CD8-positive, alpha-beta memory T cell (primary cell): Measurements from ENCODE around the gene ADORA3. TPM values are rescaled to one million over a fixed set of nuclear protein-coding genes. Genes with fewer than 3 reads are reported as not detected.

Source experiments
- CTCF ChIA-PET: fragments of 350-600 bp; sonication (Branson Sonifier 250); formaldehyde crosslinking; loops from one replicate; lab custom pipeline; 2021; ENCODE audit warnings: antibody characterized with exemption; lab: Charles Lee
- POLR2A ChIA-PET: fragments of 350-600 bp; sonication (Branson Sonifier 250); formaldehyde crosslinking; loops from one replicate; lab custom pipeline; 2021; ENCODE audit warnings: antibody characterized with exemption; lab: Charles Lee
- DNase-seq, 5 donors: peaks; one replicate each; pipeline versions ENCODE4 v3.0.0 to v3.0.0-alpha.2; 2020 to 2022; ENCODE audit warnings: mixed read lengths in 1 of 5
- H3K27ac ChIP-seq: one replicate; pipeline ENCODE4 v1.7.0; 2013; ENCODE audit warnings: low read depth, mild to moderate bottlenecking, low read length, moderate library complexity
- H3K27me3 ChIP-seq: 2 replicates; pipeline ENCODE4 v1.7.0; 2013; ENCODE audit warnings: low read length, mild to moderate bottlenecking; ENCODE audit not compliant: insufficient read depth, poor library complexity, severe bottlenecking
- H3K36me3 ChIP-seq: 2 replicates; pipeline ENCODE4 v1.7.0; 2013; ENCODE audit warnings: mild to moderate bottlenecking, low read length, moderate library complexity; ENCODE audit not compliant: insufficient read depth
- H3K4me1 ChIP-seq: 2 replicates; pipeline ENCODE4 v1.7.0; 2013; ENCODE audit warnings: mild to moderate bottlenecking, low read length, moderate library complexity; ENCODE audit not compliant: insufficient read depth
- H3K4me3 ChIP-seq: 2 replicates; pipeline ENCODE4 v1.7.0; 2013; ENCODE audit warnings: mild to moderate bottlenecking, low read length
- H3K9me3 ChIP-seq: 2 replicates; pipeline ENCODE4 v1.7.0; 2013; ENCODE audit warnings: mild to moderate bottlenecking, low read length
- H3K27ac Mint-ChIP-seq, 8 donors: one replicate each; pipeline ENCODE4 v1.8.0; 2020 to 2021; ENCODE audit warnings: mixed read lengths in 8 of 8, mild to moderate bottlenecking in 6 of 8, inconsistent platforms in 3 of 8, moderate library complexity in 3 of 8
- H3K27me3 Mint-ChIP-seq, 2 donors: one replicate each; pipeline ENCODE4 v1.8.0; 2020 to 2021; ENCODE audit warnings: mixed read lengths in 2 of 2, mild to moderate bottlenecking in 1 of 2, moderate library complexity in 1 of 2
- H3K36me3 Mint-ChIP-seq, 3 donors: one replicate each; pipeline ENCODE4 v1.8.0; 2020 to 2021; ENCODE audit warnings: mixed read lengths in 3 of 3, inconsistent platforms in 1 of 3, mild to moderate bottlenecking in 1 of 3
- H3K4me1 Mint-ChIP-seq, 3 donors: one replicate each; pipeline ENCODE4 v1.8.0; 2020 to 2021; ENCODE audit warnings: mixed read lengths in 3 of 3, inconsistent platforms in 1 of 3, mild to moderate bottlenecking in 1 of 3
- H3K4me3 Mint-ChIP-seq, 7 donors: one replicate each; pipeline ENCODE4 v1.8.0; 2020 to 2021; ENCODE audit warnings: mixed read lengths in 7 of 7, mild to moderate bottlenecking in 6 of 7, moderate library complexity in 4 of 7, inconsistent platforms in 2 of 7
- H3K9me3 Mint-ChIP-seq, 5 donors: one replicate each; pipeline ENCODE4 v1.8.0; 2020 to 2022; ENCODE audit warnings: mixed read lengths in 5 of 5, mild to moderate bottlenecking in 3 of 5, moderate library complexity in 2 of 5, inconsistent platforms in 1 of 5
- polyA plus RNA-seq: library from polyadenylated mRNA; unstranded; fragments of 300-500 nt; fragmentation: Illumina TruSeq; gene quantifications from one replicate; pipeline ENCODE4 v1.2.3, GENCODE V29; 2021
- total RNA-seq, 2 experiments: library from RNA; stranded (reverse); gene quantifications; one replicate each; pipeline ENCODE4 v1.2.3, GENCODE V29; 2021

The ADORA3 gene
- total and polyA plus RNA-seq, 3 experiments from 2014 or later, result 0.39 to 0.51 TPM; not detected in 1

- peaks cover 65% of the 10 kb centered on the region for H3K4me1 ChIP-seq
- Mint-ChIP-seq H3K27ac (no peak overlapping the region), H3K4me3 (no peak overlapping the region), H3K9me3 (no peaks in the 10 kb centered on the region), H3K27me3 (no peaks in the 10 kb centered on the region), H3K4me1 (peaks cover 27 to 40% (median 34%) of the 10 kb centered on the region in 3 donors), H3K36me3 (peaks cover 0 to 9% (median 4%) of the 10 kb centered on the region in 3 donors)
- H3K27me3 ChIP-seq, result no peaks in the 10 kb centered on the region
- no peaks in the 10 kb centered on the region for H3K36me3 ChIP-seq
- POLR2A ChIA-PET, result interaction anchor here (0.7 kb wide), 2 partner anchors 28 to 37 kb away, joined by 4 to 7 read pairs; no protein-coding TSS in a partner anchor
- no peaks in the 10 kb centered on the region for H3K9me3 ChIP-seq
- CTCF ChIA-PET, result interaction anchor here (0.6 to 3.4 kb wide), 6 partner anchors 10 to 177 kb away, joined by 3 to 20 read pairs (median 3); partner anchors contain the start of genes ATP5PB and WDR77
- peak overlapping the region; percentile 55 for H3K4me3 ChIP-seq
- peak overlapping the region; percentile 40 for H3K27ac ChIP-seq
- no peak for DNase-seq
These were observed 31.9 kb downstream of the ADORA3 start for GRCh38 chr1:111471538-111471937.

GRCh38 chr1:111471012-111471411 lies 32.4 kb downstream of the ADORA3 start:
- DNase-seq, result peak; percentile 47 to 84 (median 82)
- Mint-ChIP-seq H3K4me3 (no peak overlapping the region), H3K27me3 (no peaks in the 10 kb centered on the region), H3K27ac (no peak overlapping the region), H3K36me3 (peaks cover 0 to 9% (median 4%) of the 10 kb centered on the region in 3 donors), H3K9me3 (no peaks in the 10 kb centered on the region), H3K4me1 (peaks cover 22 to 35% (median 29%) of the 10 kb centered on the region in 3 donors)
- peak overlapping the region; percentile 55 for H3K4me3 ChIP-seq
- ChIA-PET CTCF (interaction anchor here (0.6 to 3.4 kb wide), 5 partner anchors 11 to 178 kb away, joined by 3 to 20 read pairs (median 3); partner anchors contain the start of genes ATP5PB and WDR77), POLR2A (interaction anchor here (0.5 to 0.7 kb wide), 4 partner anchors 20 to 212 kb away, joined by 3 to 7 read pairs (median 4); no protein-coding TSS in a partner anchor)
- H3K4me1 ChIP-seq, result peaks cover 60% of the 10 kb centered on the region
- no peaks in the 10 kb centered on the region for H3K27me3 ChIP-seq
- H3K9me3 ChIP-seq, result no peaks in the 10 kb centered on the region
- peak overlapping the region; percentile 40 for H3K27ac ChIP-seq
- no peaks in the 10 kb centered on the region for H3K36me3 ChIP-seq

- H3K9me3 Mint-ChIP-seq, result no peaks in the 10 kb centered on the region
- CTCF ChIA-PET, result interaction anchor here (1.6 to 3.4 kb wide), 3 partner anchors 11 to 178 kb away, joined by 3 to 20 read pairs (median 11); no protein-coding TSS in a partner anchor
- no peak overlapping the region for H3K4me3 Mint-ChIP-seq
- Histone ChIP-seq H3K36me3 (no peaks in the 10 kb centered on the region), H3K4me3 (peak overlapping the region; percentile 55), H3K9me3 (no peaks in the 10 kb centered on the region), H3K27me3 (no peaks in the 10 kb centered on the region), H3K27ac (peak overlapping the region; percentile 40), H3K4me1 (peaks cover 56% of the 10 kb centered on the region)
- DNase-seq, result no peak
- H3K27ac Mint-ChIP-seq, result no peak overlapping the region
- H3K36me3 Mint-ChIP-seq, result peaks cover 0 to 11% (median 4%) of the 10 kb centered on the region in 3 donors
- POLR2A ChIA-PET, result interaction anchor here (0.5 to 0.7 kb wide), 2 partner anchors 20 to 213 kb away, joined by 3 read pairs; no protein-coding TSS in a partner anchor
- H3K4me1 Mint-ChIP-seq, result peaks cover 17 to 31% (median 25%) of the 10 kb centered on the region in 3 donors
- H3K27me3 Mint-ChIP-seq, result no peaks in the 10 kb centered on the region
These were observed 32.8 kb downstream of the ADORA3 start for GRCh38 chr1:111470596-111470995.

- no peak for DNase-seq
- Mint-ChIP-seq H3K27ac (no peak overlapping the region), H3K27me3 (no peaks in the 10 kb centered on the region), H3K9me3 (no peaks in the 10 kb centered on the region), H3K4me3 (no peak overlapping the region), H3K4me1 (peaks cover 11 to 23% (median 19%) of the 10 kb centered on the region in 3 donors), H3K36me3 (peaks cover 0 to 14% (median 4%) of the 10 kb centered on the region in 3 donors)
- POLR2A ChIA-PET, result no interaction called here
- Histone ChIP-seq H3K36me3 (no peaks in the 10 kb centered on the region), H3K27me3 (no peaks in the 10 kb centered on the region), H3K9me3 (no peaks in the 10 kb centered on the region), H3K27ac (no peak overlapping the region), H3K4me3 (no peak overlapping the region), H3K4me1 (peaks cover 48% of the 10 kb centered on the region)
- CTCF ChIA-PET, result interaction anchor here (0.9 kb wide), 1 partner anchor 38 kb away, joined by 3 read pairs; no protein-coding TSS in a partner anchor
These were observed 33.9 kb downstream of the ADORA3 start for GRCh38 chr1:111469539-111469938.

GRCh38 chr1:111468717-111469100 lies 34.7 kb downstream of the ADORA3 start:
- H3K27ac Mint-ChIP-seq, result no peak overlapping the region
- no peaks in the 10 kb centered on the region for H3K9me3 ChIP-seq

GRCh38 chr1:111467865-111468716 lies 35.3 kb downstream of the ADORA3 start:
- no peaks in the 10 kb centered on the region for H3K27me3 Mint-ChIP-seq
- no peaks in the 10 kb centered on the region for H3K9me3 Mint-ChIP-seq
- Histone ChIP-seq H3K27me3 (no peaks in the 10 kb centered on the region), H3K4me1 (peaks cover 44% of the 10 kb centered on the region), H3K27ac (peak overlapping the region; percentile 17), H3K9me3 (no peaks in the 10 kb centered on the region), H3K4me3 (no peak overlapping the region), H3K36me3 (no peaks in the 10 kb centered on the region)
- ChIA-PET CTCF (interaction anchor here (0.7 kb wide), 1 partner anchor 270 kb away, joined by 3 read pairs; no protein-coding TSS in a partner anchor), POLR2A (no interaction called here)
- peaks cover 13 to 18% (median 15%) of the 10 kb centered on the region in 3 donors for H3K4me1 Mint-ChIP-seq
- H3K4me3 Mint-ChIP-seq, result no peak overlapping the region
- no peak for DNase-seq
- H3K36me3 Mint-ChIP-seq, result peaks cover 0 to 20% (median 11%) of the 10 kb centered on the region in 3 donors
- peak overlapping the region in 2 of 8 donors; percentile 7 to 17 for H3K27ac Mint-ChIP-seq

More at GRCh38 chr1:111468717-111469100, 34.7 kb downstream of the ADORA3 start:
- peaks cover 48% of the 10 kb centered on the region for H3K4me1 ChIP-seq
- no peaks in the 10 kb centered on the region for H3K27me3 ChIP-seq
- peaks cover 0 to 16% (median 8%) of the 10 kb centered on the region in 3 donors for H3K36me3 Mint-ChIP-seq
- H3K4me3 Mint-ChIP-seq, result no peak overlapping the region
- no peaks in the 10 kb centered on the region for H3K27me3 Mint-ChIP-seq
- peaks cover 13 to 22% (median 15%) of the 10 kb centered on the region in 3 donors for H3K4me1 Mint-ChIP-seq
- ChIA-PET CTCF (interaction anchor here (0.7 to 0.9 kb wide), 2 partner anchors 39 to 271 kb away, joined by 3 read pairs; no protein-coding TSS in a partner anchor), POLR2A (no interaction called here)
- no peak overlapping the region for H3K4me3 ChIP-seq
- H3K27ac ChIP-seq, result no peak overlapping the region
- no peaks in the 10 kb centered on the region for H3K9me3 Mint-ChIP-seq
- no peaks in the 10 kb centered on the region for H3K36me3 ChIP-seq
- DNase-seq, result no peak

GRCh38 chr1:111466480-111466879 lies 37.0 kb downstream of the ADORA3 start:
- Histone ChIP-seq H3K27ac (no peak overlapping the region), H3K27me3 (no peaks in the 10 kb centered on the region), H3K4me3 (no peak overlapping the region), H3K4me1 (peaks cover 30% of the 10 kb centered on the region), H3K36me3 (peaks cover 7% of the 10 kb centered on the region), H3K9me3 (no peaks in the 10 kb centered on the region)
- peak overlapping the region in 1 of 8 donors; percentile 19 for H3K27ac Mint-ChIP-seq
- DNase-seq, result no peak
- no peak overlapping the region for H3K4me3 Mint-ChIP-seq
- no peaks in the 10 kb centered on the region for H3K9me3 Mint-ChIP-seq
- H3K4me1 Mint-ChIP-seq, result peaks cover 10 to 17% (median 14%) of the 10 kb centered on the region in 3 donors
- H3K27me3 Mint-ChIP-seq, result no peaks in the 10 kb centered on the region
- ChIA-PET CTCF (no interaction called here), POLR2A (no interaction called here)
- H3K36me3 Mint-ChIP-seq, result peaks cover 0 to 36% (median 19%) of the 10 kb centered on the region in 3 donors
